AG08396 (cell line): ENCODE results near the gene VAV3.

ENCODE experiments used
- DNase-seq: peaks from one replicate; pipeline ENCODE4 v3.0.0; 2012; ENCODE audit warnings: low spot score, mixed read lengths

Gene VAV3

DNA sequence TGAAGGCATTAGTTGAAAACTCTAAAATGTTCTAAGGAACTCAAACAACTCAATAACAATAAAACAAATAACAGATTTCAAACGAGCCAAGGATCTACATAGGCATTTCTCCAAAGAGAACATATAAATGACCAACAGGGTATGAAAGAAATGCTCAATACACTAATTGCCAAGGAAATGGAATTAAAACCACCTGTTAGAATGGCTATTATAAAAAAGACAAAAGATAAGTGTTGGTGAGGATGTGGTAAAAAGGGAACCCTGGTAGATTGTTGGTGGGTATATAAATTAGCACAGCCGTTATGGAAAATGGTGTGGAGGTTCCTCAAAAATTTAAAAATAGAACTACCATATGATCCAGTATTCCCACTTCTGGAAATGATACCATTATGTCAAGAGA is 9.1 kb upstream of the VAV3 start:
- DNase-seq: no peak

DNA sequence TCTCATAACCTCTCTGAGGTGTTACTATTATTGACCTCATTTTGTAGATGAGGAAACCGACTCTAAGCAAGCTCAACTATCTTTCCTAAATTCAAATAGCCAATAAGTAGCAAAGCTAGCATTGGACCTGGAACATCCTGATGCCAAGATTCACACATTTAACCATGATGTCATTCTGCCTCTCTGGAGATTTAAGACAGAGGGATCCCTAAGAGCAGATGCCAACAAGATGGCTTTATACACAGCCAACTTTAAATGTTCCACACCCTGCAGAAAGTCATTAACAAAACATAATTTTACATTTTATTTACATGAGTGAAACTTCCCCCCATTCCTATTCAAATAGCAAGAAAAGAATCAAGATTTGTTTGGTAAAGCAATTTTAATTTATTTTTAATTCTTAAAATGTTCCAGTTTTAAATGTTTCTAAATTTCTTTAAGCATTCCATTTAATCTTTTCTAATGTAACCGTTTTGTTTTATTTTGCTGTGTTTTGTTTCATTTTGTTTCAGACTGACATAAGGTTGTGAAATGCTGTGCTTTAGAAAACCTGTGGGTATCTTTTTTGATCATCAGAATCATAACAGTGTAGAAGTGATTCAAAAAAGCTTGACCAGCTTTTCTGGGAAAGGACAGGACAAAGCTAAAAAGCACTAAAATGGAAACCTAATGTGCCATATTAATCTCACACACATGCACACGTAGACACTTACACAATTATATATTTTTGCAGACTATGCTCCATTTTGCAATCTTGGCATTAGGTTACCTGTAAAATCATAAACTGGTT is 7.6 kb upstream of the VAV3 start:
- no peak for DNase-seq

DNA sequence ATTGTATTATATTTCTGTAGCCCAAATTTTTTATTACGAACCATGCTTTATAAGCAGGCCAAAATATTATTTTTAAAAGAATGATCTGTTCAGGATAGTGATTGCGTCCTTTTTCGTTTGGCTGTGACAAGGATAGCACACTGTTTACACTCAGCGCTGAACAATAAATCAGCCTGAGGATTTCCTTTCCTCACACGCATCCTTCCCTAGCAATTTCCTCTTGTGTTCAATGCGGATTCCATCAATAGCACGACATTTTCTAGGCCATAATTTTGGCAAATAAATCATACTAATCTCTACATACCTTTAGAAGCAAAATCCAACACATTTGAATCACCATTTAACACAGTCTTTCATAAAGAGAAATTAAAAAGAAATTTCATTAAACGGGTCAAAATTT is 1.6 kb upstream of the VAV3 start:
- DNase-seq: no peak

- peak; percentile 11 for DNase-seq
Measured at GRCh38 chr1:107964336-107965109, 457 bp downstream of the VAV3 start.

- peak; percentile 7 for DNase-seq
Measured at GRCh38 chr1:107963601-107964335, 1.2 kb downstream of the VAV3 start.

DNA sequence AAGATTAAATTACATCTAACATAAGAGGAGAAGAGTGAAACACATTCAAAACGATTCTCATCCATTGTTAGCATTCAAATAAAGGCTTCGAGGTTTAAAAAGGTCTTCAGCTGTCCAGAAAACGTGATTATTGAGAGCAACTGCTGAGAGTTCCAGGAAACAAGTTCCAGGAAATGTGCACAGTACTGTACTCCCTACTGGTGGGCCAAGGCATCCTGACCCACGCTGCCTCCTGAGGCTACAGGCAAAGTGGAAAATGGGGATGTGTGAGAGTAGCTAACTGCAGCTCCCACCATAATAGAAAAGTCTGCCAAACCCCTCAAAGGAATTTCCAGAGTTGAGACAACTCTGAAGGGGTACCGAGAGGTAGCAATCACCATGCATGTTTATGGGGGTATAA is 2.0 kb downstream of the VAV3 start:
- DNase-seq: no peak

DNA sequence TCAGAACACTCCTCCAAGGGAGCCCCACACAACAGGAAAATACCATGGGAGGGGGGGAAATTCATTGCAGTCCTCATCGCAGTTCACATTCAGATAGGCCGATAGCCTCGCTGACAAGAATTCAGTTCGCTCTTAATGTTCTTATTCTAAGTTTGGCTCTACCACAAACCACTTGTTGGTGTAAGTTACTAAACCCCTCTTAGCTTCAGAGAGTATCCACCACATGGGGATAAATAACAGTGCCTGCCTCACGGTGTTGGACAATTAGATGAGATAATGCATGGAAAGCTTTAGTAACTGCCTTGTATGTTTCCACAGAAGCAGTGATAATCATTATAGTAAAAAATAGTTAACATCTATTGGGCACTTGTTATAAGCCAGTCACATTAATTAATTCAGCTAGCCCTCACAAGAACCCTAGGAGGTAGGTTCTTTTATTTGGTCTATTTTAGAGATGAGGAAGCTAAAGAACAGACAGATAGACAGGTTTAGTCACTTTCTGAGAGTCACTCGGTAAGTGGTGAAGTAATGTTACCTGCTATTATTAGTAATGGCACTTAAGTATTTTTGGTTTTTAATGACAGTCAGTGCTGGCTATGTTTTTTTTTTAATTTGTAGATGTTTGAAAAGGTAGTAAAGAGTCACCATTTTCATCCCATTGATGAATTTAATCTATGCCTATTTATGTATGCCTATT is 10.1 kb downstream of the VAV3 start:
- no peak for DNase-seq

DNA sequence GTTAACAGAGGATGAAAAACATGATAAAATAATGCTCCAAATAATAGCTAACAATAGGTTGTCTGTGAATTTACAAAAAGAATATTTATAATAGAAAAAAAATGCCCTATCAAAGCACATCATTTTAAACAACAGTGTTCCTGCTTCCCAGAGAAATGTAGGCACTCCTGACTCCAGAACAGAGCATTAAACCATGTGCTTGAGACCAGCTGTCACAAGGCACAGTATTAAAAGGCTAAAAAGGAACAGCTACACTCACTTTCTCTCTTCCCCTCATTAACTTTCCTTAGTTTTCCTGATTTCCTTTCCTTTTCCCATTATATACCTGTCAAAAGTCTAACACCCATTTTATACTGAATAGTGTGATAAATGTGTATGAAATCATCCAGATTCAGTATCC is 10.9 kb downstream of the VAV3 start:
- DNase-seq: no peak

DNA sequence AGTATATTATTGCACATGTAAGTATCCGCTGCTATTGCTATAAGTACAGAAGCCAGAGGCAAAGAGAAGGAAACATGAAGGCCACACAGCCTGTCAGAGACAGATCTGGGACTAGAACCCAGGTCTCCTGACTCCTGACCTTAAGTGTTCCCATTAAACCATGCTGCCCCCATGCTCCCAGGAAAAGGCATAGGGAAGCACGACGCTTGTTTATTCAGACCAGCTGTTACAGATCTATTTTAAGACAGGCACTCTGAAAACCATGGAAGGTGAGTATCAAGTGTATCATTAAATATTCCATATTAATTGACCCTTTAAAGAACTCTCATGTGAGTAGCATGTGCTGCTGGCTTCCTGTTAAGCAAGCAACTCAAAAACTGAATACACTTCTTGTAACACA is 11.4 kb downstream of the VAV3 start:
- DNase-seq: no peak

- DNase-seq: no peak
Measured at GRCh38 chr1:107952989-107953388, 12.0 kb downstream of the VAV3 start.

DNA sequence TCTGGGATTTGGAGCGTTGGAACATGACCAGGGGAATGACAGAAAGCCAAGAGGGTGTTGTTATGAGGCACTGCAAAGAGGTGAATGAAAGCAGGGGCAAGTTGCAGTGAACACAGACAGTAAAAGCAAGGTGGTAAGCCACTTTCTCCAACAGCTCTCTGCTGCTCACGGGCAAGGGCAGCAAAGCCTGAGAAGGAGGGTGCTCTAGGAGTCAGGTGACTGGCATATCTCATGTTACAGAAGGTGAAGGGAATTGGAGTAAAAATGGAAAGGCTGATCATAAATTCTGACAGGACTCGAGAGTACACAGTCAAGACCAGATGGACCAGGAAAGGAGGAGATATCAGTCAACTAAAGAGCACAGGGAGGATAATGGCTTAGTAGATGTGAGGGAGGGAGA is 14.5 kb downstream of the VAV3 start:
- no peak for DNase-seq

DNA sequence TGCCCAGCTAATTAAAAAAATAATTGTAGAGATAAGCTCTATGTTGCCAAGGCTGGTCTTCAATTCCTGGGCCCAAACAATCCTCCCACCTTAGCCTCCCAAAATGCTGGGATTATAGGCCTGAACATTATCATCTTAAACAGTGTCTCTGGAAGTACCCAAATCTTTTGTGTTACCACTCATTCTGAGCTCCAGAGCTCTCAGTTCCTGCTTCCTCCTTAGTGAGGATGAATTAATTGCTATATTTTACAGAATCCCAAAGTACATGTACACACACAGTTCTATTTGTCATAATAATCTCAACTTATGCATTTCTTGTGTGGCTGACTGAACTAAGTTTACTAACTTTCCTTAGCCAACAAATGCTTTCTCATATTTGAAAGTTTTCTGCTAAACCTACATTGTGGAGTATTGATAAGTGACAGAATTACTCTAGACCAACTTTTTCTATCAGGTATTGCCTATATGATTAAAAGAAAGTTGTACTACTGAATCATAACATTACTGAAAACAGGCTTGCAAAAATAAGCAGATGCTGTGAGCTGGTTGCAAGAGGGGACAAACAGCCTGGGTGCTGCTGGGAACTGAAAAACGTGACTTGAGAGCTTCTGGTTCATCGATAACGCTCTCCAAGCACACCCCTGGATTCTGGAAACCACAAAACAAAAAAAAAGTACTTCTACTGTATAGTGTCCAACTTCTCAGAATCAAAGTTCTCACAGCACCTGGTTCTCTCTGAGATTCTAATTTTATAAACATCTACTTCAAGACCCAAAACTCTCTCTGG is 15.3 kb downstream of the VAV3 start:
- DNase-seq: no peak

- no peak for DNase-seq
Measured at GRCh38 chr1:107946794-107947193, 18.2 kb downstream of the VAV3 start.

- no peak for DNase-seq
Measured at GRCh38 chr1:107943694-107944093, 21.3 kb downstream of the VAV3 start.

- no peak for DNase-seq
Measured at GRCh38 chr1:107942814-107943213, 22.2 kb downstream of the VAV3 start.

DNA sequence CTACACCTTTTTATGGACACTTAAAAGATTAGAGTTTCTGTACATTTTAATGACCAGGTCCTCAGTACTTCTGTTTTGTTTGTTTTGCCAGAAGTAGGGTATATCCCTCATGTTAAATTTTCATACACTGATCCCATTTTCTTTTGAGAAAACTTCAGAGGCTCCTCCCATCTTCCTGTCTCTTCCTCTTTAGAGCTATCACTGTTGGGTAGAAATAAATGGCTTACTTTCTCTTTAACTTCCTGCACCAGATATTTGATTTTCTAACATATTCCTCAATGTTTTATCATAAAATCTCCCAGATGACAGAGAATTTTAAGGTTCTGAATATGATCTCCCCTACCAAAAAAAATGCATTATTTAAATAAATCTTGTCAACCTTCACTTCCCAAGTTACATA is 23.4 kb downstream of the VAV3 start:
- DNase-seq: no peak

DNA sequence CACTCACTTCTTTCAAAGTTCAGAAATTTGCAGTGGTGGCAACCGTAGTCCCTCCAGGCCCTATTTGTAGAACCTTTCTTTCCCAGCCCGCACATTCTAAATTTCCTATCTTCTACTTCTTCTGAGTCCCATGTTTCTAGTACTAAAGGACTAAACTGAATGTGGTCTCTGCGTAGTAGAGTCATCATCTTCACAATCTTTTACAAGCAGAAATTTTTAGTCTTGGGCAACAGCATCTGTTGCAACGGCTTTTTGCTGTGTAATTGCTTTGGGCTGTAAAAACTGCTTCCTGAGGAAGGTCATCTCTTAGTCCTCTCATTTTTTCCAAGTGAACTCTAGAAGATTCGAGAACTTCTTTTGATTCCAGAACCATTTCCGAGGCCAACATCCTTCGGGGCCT is 23.9 kb downstream of the VAV3 start:
- DNase-seq: no peak

GRCh38 chr1:107940701-107941100 is 24.3 kb downstream of the VAV3 start:
- DNase-seq: no peak

DNA sequence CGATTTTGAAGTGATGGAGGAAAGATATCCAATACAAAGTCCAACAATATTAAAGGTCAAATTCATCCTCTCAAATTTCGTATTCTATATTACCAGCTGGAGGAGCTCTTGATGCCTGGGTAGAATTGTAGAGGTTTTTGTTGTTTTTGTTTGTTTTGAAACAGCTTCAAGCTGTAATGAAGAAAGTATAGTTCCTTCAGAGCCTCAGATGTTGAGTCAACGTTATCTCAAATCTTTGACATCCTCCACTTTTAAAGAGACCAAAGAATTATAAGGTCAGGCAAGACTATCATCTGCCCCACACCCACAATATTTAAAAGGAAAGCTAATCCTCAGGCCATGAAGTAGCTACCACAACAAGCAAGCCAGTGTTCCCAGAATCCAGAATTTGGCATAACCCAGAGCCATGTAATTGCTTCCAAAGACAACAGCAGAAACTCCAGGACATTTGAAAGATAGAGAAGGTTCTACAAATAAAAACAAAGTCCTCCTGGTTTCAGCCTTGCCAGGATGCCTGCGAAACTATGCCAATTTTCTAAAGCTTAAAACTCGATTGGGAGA is 24.9 kb downstream of the VAV3 start:
- no peak for DNase-seq

- no peak for DNase-seq
Measured at GRCh38 chr1:107939256-107939655, 25.7 kb downstream of the VAV3 start.
